RCC 7860 (cell line): ENCODE measurements around the gene PIM3.

Experiments used
- DNase-seq: peaks from one replicate; pipeline ENCODE4 v3.0.0-alpha.2; 2015; ENCODE audit warnings: low spot score
- FAIRE-seq: peaks from 2 replicates; lab custom pipeline; 2012; peaks lifted over from hg19 to GRCh38; lab: Jason Lieb, UNC

PIM3 gene

GRCh38 chr22:49954354-49954753 is 6.2 kb upstream of the PIM3 start:
- no peak for FAIRE-seq
- DNase-seq: no peak

DNA sequence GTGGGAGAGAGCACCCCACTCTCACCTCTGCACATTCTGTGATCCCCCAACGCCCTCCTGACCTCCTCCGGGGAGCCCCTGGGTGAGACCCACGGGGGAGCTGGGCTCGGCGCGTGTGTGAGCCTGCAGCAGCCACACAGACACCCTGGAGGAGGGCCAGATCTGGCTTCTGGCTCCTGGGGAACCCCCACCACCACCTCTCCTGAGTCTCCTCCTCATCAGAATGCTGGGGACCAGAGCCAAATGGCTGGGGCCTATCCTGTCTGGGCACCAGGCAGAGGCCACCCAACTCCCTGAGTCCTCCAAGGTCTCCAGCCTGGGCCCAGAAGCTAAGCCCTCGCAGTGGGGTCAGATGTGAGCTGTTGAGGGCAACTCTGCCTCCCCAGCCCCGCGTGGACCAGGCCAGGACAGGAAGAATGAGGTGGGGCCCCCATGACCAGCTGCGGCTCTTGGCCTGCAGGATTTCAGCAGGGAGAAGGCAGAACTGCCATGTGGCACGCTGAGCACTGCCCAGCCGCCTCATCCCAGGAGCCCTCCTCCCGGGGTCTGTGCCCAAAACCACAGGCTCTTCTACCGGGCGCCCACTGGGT is 5.5 kb upstream of the PIM3 start:
- DNase-seq (no peak), FAIRE-seq (no peak)

- no peak for FAIRE-seq
- no peak for DNase-seq
These were observed 4.8 kb upstream of the PIM3 start for GRCh38 chr22:49955581-49956417.

DNA sequence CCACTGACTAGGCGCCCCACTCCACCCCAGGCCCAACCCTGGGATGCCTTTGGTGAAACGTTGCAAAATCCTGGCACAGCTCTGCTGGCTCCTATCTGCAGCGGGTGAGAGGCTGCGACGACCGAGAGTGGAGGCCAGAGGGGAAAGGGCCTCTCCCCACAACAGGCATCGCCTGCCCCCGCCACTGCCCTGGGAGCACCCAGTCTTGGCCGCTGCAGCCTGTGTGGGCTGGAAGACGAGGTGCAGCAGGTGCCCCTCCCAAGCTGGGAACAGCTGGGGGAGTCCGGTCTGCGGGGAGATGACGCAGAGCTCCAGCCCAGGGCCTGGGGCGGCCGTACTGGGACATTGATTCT is 4.2 kb upstream of the PIM3 start:
- FAIRE-seq (no peak), DNase-seq (no peak)

GRCh38 chr22:49956914-49957825 is 3.4 kb upstream of the PIM3 start:
- DNase-seq: no peak
- FAIRE-seq: no peak

- FAIRE-seq (no peak), DNase-seq (no peak)
These were observed 2.7 kb upstream of the PIM3 start for GRCh38 chr22:49957826-49958365.

DNA sequence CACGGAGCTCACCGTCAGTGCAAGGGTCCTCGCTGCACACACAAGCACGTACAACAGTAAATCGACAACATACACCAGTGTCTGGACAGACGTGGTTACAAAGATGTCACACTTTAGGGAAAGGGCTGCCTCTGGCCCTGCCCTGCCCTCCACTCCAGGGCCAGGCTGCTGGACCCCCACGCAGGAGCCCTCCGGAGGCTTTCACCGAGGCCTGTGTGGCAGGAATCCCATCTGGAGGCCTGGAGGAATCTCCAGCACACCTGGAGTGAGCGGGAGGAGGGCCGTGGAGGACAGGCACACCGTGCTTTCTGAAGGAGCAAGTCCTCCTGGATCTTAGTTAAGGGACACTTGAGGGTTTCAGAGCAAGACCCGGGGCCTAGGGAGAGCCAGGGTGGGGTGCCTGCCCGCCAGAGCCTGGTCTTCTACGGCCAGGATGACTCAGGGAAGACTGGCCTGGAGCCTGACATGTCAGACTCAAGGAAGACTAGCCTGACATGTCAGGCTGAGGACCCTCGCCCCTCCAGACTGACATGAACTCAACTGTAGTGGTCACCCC is 2.1 kb upstream of the PIM3 start:
- no peak for DNase-seq
- FAIRE-seq: no peak

DNA sequence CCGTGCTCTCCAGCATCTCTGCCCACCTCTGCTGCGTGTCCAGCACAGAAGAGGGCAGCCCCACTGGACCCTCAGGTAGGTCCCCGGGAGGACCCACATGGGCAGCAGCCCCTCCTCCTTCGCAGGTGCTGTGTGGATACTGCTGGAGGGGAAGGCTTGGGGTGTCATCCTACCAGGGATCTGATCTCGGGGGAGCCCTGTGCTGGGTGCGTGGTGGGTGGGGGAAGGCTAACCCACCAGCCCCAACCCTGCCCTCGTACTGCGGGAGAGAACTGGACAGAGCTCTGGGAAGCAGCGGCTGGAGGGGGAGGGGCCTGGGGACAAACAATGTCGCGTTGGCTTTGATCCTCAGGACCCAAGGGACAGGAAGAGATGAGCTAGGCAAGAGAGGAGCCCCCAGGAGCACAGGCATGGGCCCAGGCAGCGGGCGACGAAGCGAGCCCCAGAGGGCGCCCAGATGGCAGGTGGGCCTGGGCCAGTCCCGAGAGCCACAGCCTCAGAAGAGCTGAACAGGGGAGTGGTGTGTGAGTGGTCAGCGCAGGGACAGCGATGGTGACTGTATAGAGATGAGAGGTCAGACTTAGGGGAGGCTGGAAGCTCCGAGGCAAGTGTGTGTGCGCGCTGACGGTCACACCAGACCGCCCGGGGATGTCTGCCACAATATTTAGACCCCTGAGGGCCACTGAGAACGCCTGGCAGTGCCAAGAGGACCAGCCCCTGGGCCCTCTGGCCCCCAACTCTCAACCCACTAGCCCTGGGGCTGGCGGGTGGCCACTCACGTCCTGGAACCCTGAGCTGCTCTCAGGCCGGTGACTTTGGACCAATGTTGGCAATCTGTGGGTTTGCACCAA is 1.4 kb upstream of the PIM3 start:
- FAIRE-seq (peak; percentile 66), DNase-seq (no peak)

DNA sequence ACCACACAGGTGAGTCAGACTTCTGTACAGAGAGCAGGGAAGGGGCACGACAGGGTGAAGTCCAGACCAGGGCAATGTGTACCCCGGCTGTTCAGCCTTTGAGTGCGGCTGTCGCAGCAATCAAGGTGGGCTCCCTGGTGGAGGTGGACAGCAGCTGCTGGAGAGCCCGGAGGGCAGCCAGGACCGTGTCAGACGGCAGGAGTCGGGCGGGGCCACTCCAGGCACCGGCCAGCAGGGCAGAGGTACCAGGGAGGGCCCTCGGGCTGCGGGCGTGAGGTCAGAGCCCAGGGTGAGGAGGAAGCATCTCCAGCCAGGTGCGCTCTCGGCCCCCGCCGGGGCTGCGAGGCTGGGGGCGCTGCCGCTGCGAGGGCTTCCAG is 802 bp upstream of the PIM3 start:
- FAIRE-seq (no peak), DNase-seq (peak; percentile 85)

DNA sequence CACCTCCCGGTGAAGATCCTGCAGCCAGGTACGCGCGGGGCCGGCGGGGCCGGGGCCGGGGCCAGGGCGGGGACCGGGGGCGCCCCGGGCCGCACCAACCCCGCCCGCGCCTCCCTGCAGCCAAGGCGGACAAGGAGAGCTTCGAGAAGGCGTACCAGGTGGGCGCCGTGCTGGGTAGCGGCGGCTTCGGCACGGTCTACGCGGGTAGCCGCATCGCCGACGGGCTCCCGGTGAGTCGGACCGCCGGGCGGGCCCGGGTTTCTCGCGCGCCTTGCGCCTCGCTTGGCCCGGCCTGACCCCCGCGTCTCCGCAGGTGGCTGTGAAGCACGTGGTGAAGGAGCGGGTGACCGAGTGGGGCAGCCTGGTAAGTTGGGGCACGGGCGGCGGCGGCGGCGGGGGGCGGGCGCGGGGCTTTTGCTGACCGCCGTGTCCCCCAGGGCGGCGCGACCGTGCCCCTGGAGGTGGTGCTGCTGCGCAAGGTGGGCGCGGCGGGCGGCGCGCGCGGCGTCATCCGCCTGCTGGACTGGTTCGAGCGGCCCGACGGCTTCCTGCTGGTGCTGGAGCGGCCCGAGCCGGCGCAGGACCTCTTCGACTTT is 531 bp downstream of the PIM3 start:
- no peak for FAIRE-seq
- DNase-seq: peak; percentile 15

- FAIRE-seq: no peak
- no peak for DNase-seq
These were observed 1.0 kb downstream of the PIM3 start for GRCh38 chr22:49961601-49962011.

GRCh38 chr22:49962012-49962750 is 1.6 kb downstream of the PIM3 start:
- peak; percentile 87 for DNase-seq

DNA sequence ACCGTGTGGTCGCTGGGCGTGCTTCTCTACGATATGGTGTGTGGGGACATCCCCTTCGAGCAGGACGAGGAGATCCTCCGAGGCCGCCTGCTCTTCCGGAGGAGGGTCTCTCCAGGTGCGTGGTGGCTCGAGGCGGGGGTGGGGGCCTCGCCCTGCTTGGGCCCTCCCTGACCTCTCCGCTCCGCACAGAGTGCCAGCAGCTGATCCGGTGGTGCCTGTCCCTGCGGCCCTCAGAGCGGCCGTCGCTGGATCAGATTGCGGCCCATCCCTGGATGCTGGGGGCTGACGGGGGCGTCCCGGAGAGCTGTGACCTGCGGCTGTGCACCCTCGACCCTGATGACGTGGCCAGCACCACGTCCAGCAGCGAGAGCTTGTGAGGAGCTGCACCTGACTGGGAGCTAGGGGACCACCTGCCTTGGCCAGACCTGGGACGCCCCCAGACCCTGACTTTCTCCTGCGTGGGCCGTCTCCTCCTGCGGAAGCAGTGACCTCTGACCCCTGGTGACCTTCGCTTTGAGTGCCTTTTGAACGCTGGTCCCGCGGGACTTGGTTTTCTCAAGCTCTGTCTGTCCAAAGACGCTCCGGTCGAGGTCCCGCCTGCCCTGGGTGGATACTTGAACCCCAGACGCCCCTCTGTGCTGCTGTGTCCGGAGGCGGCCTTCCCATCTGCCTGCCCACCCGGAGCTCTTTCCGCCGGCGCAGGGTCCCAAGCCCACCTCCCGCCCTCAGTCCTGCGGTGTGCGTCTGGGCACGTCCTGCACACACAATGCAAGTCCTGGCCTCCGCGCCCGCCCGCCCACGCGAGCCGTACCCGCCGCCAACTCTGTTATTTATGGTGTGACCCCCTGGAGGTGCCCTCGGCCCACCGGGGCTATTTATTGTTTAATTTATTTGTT is 2.4 kb downstream of the PIM3 start:
- FAIRE-seq: no peak
- no peak for DNase-seq

More at GRCh38 chr22:49962012-49962750, 1.6 kb downstream of the PIM3 start:
- peak; percentile 28 for FAIRE-seq

GRCh38 chr22:49963647-49964026 is 3.1 kb downstream of the PIM3 start:
- no peak for FAIRE-seq
- no peak for DNase-seq

- DNase-seq (no peak), FAIRE-seq (no peak)
These were observed 3.8 kb downstream of the PIM3 start for GRCh38 chr22:49964136-49965090.

GRCh38 chr22:49965091-49966040 is 4.8 kb downstream of the PIM3 start:
- FAIRE-seq: no peak
- no peak for DNase-seq
